ENCODE data around the gene MAP3K14. TPM values are rescaled to one million over a fixed set of nuclear protein-coding genes. Genes with fewer than 3 reads are reported as not detected.

MAP3K14 gene
- polyA plus RNA-seq, 1 of the 3 experiments (the other 2 are of a cell fraction): 11.9 TPM

GRCh38 chr17:45355087-45355486 is 38.3 kb upstream of the MAP3K14 start:
- Histone ChIP-seq H2AFZ (ENCODE audit: low read depth) (no peak overlapping the region), H3F3A (replicated peaks; ENCODE audit: insufficient read depth) (no peaks in the 10 kb centered on the region), H3K36me3 (replicated peaks in 1 of 2; ENCODE audit: control insufficient read depth in 1 of 2, insufficient read depth in 2 of 2, low read length in 1 of 2) (no peaks in the 10 kb centered on the region), H3K4me2 (no peak overlapping the region), H3K4me3 (ENCODE audit: low read depth in 2 of 2, low read length in 1 of 2) (no peak overlapping the region), H3K9ac (no peak overlapping the region), H4K20me1 (ENCODE audit: insufficient read depth) (no peaks in the 10 kb centered on the region), H3K79me2 (ENCODE audit: insufficient read depth) (no peaks in the 10 kb centered on the region), H3K9me3 (peaks cover 7% of the 10 kb centered on the region), H3K4me1 (ENCODE audit: control insufficient read depth in 1 of 2, insufficient read depth in 2 of 2, low read depth in 1 of 2, low read length in 1 of 2) (no peaks in the 10 kb centered on the region), H3K9me2 (no peaks in the 10 kb centered on the region), H3K27me3 (ENCODE audit: insufficient read depth) (no peaks in the 10 kb centered on the region), H3K27ac (ENCODE audit: low read depth in 2 of 2, low read length in 1 of 2) (no peak overlapping the region)
- POLR2A ChIA-PET: no interaction called here
- 51% methylated on average over 2 of the region's 2 CpGs for WGBS (ENCODE audit: low lambda C conversion rate)
- TF ChIP-seq USF1 (IDR thresholded peaks at IDR 0.05; ENCODE audit: borderline replicate concordance, low read depth): no peak
- TF ChIP-seq GABPA (IDR thresholded peaks at IDR 0.05; ENCODE audit: low read depth): no peak
- TF ChIP-seq CHD2 (IDR thresholded peaks at IDR 0.05; ENCODE audit: low read length, partially characterized antibody): no peak
- no peak for TF ChIP-seq MAX (IDR thresholded peaks at IDR 0.05; ENCODE audit: low read depth)
- no peak for TF ChIP-seq RXRA (IDR thresholded peaks at IDR 0.05; ENCODE audit: borderline replicate concordance, low read depth)
- TF ChIP-seq USF2 (IDR thresholded peaks at IDR 0.05; ENCODE audit: borderline replicate concordance, low read depth, low read length): no peak
- no peak for TF ChIP-seq MXI1 (IDR thresholded peaks at IDR 0.05; ENCODE audit: low read depth, low read length)
- no peak for TF ChIP-seq NRF1 (IDR thresholded peaks at IDR 0.05; ENCODE audit: low read depth, low read length)
- TF ChIP-seq TAF1 (IDR thresholded peaks at IDR 0.05; ENCODE audit: borderline replicate concordance, low read depth, low read length): no peak
- TF ChIP-seq REST (IDR thresholded peaks at IDR 0.05; ENCODE audit: low read depth, low read length): no peak
- no peak for TF ChIP-seq TEAD4 (IDR thresholded peaks at IDR 0.05; ENCODE audit: borderline replicate concordance, insufficient read depth)
- no peak for TF ChIP-seq SMC3 (IDR thresholded peaks at IDR 0.05; ENCODE audit: low read depth, low read length)
- TF ChIP-seq RCOR1 (IDR thresholded peaks at IDR 0.05; ENCODE audit: low read length): no peak
- TF ChIP-seq POLR2AphosphoS5 (IDR thresholded peaks at IDR 0.05; ENCODE audit: low read depth, low read length): no peak
- no peak for TF ChIP-seq FOSL2 (IDR thresholded peaks at IDR 0.05; ENCODE audit: borderline replicate concordance, low read depth)
- TF ChIP-seq NFIC (IDR thresholded peaks at IDR 0.05; ENCODE audit: borderline replicate concordance): no peak
- CTCF ChIA-PET: interaction anchor here (1.0 to 1.4 kb wide), 2 partner anchors 119 to 136 kb away, joined by 3 read pairs; no protein-coding TSS in a partner anchor
- no peak for DNase-seq

Measured in SK-N-SH (cell line).